T-helper 1 cell (primary cell): Measurements from ENCODE around the gene NXNL1.

ENCODE experiments used
- DNase-seq, 5 donors: peaks; one replicate each; pipeline ENCODE4 v3.0.0-alpha.2; 2012 to 2020

Gene NXNL1

GRCh38 chr19:17455308-17456123 is 5.2 kb downstream of the NXNL1 start:
- DNase-seq, result no peak

- DNase-seq, result no peak
These were observed 6.1 kb downstream of the NXNL1 start for GRCh38 chr19:17454576-17455071.

GRCh38 chr19:17451820-17452219 is 8.9 kb downstream of the NXNL1 start:
- no peak for DNase-seq

- DNase-seq, result peak in 1 of 5 donors; percentile 59
These were observed 10.3 kb downstream of the NXNL1 start for GRCh38 chr19:17450264-17451075.

GRCh38 chr19:17448131-17448967 is 12.4 kb downstream of the NXNL1 start, which contains the start of gene TMEM221:
TMEM221 (minus strand) TSS chr19:17448668; CDS start chr19:17448462, 206 bp downstream.
- peak; percentile 31 to 51 (median 42) for DNase-seq

GRCh38 chr19:17447704-17448130 is 13.0 kb downstream of the NXNL1 start:
- no peak for DNase-seq

- DNase-seq, result no peak
These were observed 15.1 kb downstream of the NXNL1 start for GRCh38 chr19:17445526-17446165.

- DNase-seq, result no peak
These were observed 19.3 kb downstream of the NXNL1 start for GRCh38 chr19:17441241-17442021.

GRCh38 chr19:17436874-17437267 is 23.9 kb downstream of the NXNL1 start:
- DNase-seq, result no peak

GRCh38 chr19:17436094-17436873 is 24.4 kb downstream of the NXNL1 start:
- no peak for DNase-seq

- no peak for DNase-seq
These were observed 25.5 kb downstream of the NXNL1 start for GRCh38 chr19:17435218-17435617.

- DNase-seq, result no peak
These were observed 29.3 kb downstream of the NXNL1 start for GRCh38 chr19:17431417-17431816.

- DNase-seq, result no peak
These were observed 31.0 kb downstream of the NXNL1 start for GRCh38 chr19:17429641-17430113.

GRCh38 chr19:17424743-17425365 is 35.9 kb downstream of the NXNL1 start:
- peak in 1 of 5 donors; percentile 19 for DNase-seq

- DNase-seq, result no peak
These were observed 37.1 kb downstream of the NXNL1 start for GRCh38 chr19:17423429-17424208.

GRCh38 chr19:17421942-17422341 is 38.8 kb downstream of the NXNL1 start:
- DNase-seq, result no peak

GRCh38 chr19:17420475-17420924 is 40.2 kb downstream of the NXNL1 start:
- peak in 1 of 5 donors; percentile 46 for DNase-seq

- peak; percentile 91 to 99 (median 93) for DNase-seq
These were observed 40.9 kb downstream of the NXNL1 start, which contains the start of gene MVB12A for GRCh38 chr19:17419621-17420474. MVB12A (plus strand) TSS chr19:17420047; CDS start chr19:17420136, 89 bp downstream.
